Keratinocyte (primary cell): Measurements from ENCODE around the gene CCZ1. TPM values are rescaled to one million over a fixed set of nuclear protein-coding genes. Genes with fewer than 3 reads are reported as not detected.
"Not testable (repeated sequence)": the region's sequence is repeated elsewhere in the genome, so short reads cannot be mapped to it uniquely, and the experiment has no call there.

Experiments used
- DNase-seq: peaks from one replicate; pipeline ENCODE4 v3.0.0-alpha.2; 2011; ENCODE audit warnings: low read depth, missing footprints, low spot score
- FAIRE-seq: peaks from 2 replicates; lab custom pipeline; 2011; peaks lifted over from hg19 to GRCh38; lab: Jason Lieb, UNC
- H2AFZ ChIP-seq: 2 replicates; pipeline ENCODE4 v1.6.0; 2012; ENCODE audit warnings: low read length, control low read depth, inconsistent platforms; ENCODE audit not compliant: control insufficient read depth
- H3K27ac ChIP-seq: 2 replicates; pipeline ENCODE4 v1.5.1; 2011; ENCODE audit warnings: low read length; ENCODE audit not compliant: control insufficient read depth, insufficient read depth
- H3K27me3 ChIP-seq: 3 replicates; pipeline ENCODE4 v1.6.0; 2011; ENCODE audit warnings: low read length; ENCODE audit not compliant: control insufficient read depth, insufficient read depth; ENCODE audit errors: extremely low read depth
- H3K36me3 ChIP-seq, 2 experiments: 2 replicates in 1 of 2; 3 replicates in 1 of 2; pipeline ENCODE4 v1.5.1; 2011; ENCODE audit warnings: low read length in 2 of 2, mild to moderate bottlenecking in 1 of 2; ENCODE audit not compliant: control insufficient read depth in 2 of 2, insufficient read depth in 2 of 2; ENCODE audit errors: extremely low read depth in 1 of 2
- H3K4me1 ChIP-seq: 3 replicates; pipeline ENCODE4 v1.5.1; 2011; ENCODE audit warnings: low read length; ENCODE audit not compliant: control insufficient read depth, insufficient read depth; ENCODE audit errors: extremely low read depth
- H3K4me2 ChIP-seq: 3 replicates; pipeline ENCODE4 v1.6.0; 2011; ENCODE audit warnings: low read depth, low read length; ENCODE audit not compliant: control insufficient read depth, insufficient read depth; ENCODE audit errors: extremely low read depth
- H3K4me3 ChIP-seq, 3 experiments: fragments of 200-600 bp in 1 of 3; sonication (generic) in 1 of 3; 2 replicates in 2 of 3; 3 replicates in 1 of 3; pipeline ENCODE4 v1.5.1; 2011 to 2016; ENCODE audit warnings: low read length in 3 of 3, mild to moderate bottlenecking in 3 of 3, control low read depth in 2 of 3, inconsistent platforms in 1 of 3, low read depth in 1 of 3, mixed read lengths in 1 of 3, mixed run types in 1 of 3, moderate library complexity in 1 of 3; ENCODE audit not compliant: control insufficient read depth in 2 of 3, insufficient read depth in 2 of 3; ENCODE audit errors: extremely low read depth in 1 of 3
- H3K79me2 ChIP-seq: 2 replicates; pipeline ENCODE4 v1.6.0; 2012; ENCODE audit warnings: low read length; ENCODE audit not compliant: control insufficient read depth, insufficient read depth
- H3K9ac ChIP-seq: 3 replicates; pipeline ENCODE4 v1.6.0; 2011; ENCODE audit warnings: low read length; ENCODE audit not compliant: control insufficient read depth, insufficient read depth; ENCODE audit errors: extremely low read depth
- H3K9me1 ChIP-seq: 3 replicates; pipeline ENCODE4 v1.6.0; 2011; ENCODE audit warnings: low read length; ENCODE audit not compliant: control insufficient read depth, insufficient read depth; ENCODE audit errors: extremely low read depth
- H3K9me3 ChIP-seq: 2 replicates; pipeline ENCODE4 v1.5.1; 2012; ENCODE audit warnings: low read depth, low read length; ENCODE audit not compliant: control insufficient read depth
- H4K20me1 ChIP-seq: 3 replicates; pipeline ENCODE4 v1.6.0; 2011; ENCODE audit warnings: low read length; ENCODE audit not compliant: control insufficient read depth, insufficient read depth; ENCODE audit errors: extremely low read depth
- CTCF ChIP-seq, 3 experiments: IDR thresholded peaks in 1 of 3; conservative IDR thresholded peaks in 1 of 3; optimal IDR thresholded peaks in 1 of 3; 2 replicates in 2 of 3; 3 replicates in 1 of 3; pipeline versions ENCODE3 to v1.5.1; 2011; ENCODE audit warnings: low read length in 3 of 3, mild to moderate bottlenecking in 3 of 3, moderate library complexity in 2 of 3, control low read depth in 1 of 3, inconsistent platforms in 1 of 3; ENCODE audit not compliant: insufficient read depth in 2 of 3; ENCODE audit errors: extremely low read depth in 1 of 3
- EZH2 ChIP-seq: IDR thresholded peaks from one replicate; pipeline ENCODE4 v1.6.1; 2012; ENCODE audit warnings: inconsistent platforms, mild to moderate bottlenecking, low read length, moderate library complexity
- dilution Hi-C: fragments of 300-500 bp; cut with MboI; formaldehyde crosslinking; loops from one replicate; pipeline ENCODE4 v1.7.0; 2020; ENCODE audit warnings: low sequenced_read_pairs; ENCODE audit not compliant: extremely low pct_ligation_motif_present
- polyA plus RNA-seq, 5 experiments: library from polyadenylated mRNA; depleted of rRNA in 3 of 5; stranded (reverse) in 3 of 5; stranded (forward) in 1 of 5; unstranded in 1 of 5; fragments of >200 nt; gene quantifications; 1 replicate in 1 of 5; 2 replicates in 3 of 5; 3 replicates in 1 of 5; pipeline versions ENCODE4 v1.2.1 to v1.2.3, GENCODE V29; 2011 to 2012; ENCODE audit warnings: missing spikeins in 2 of 5, low read depth in 1 of 5, low replicate concordance in 1 of 5

CCZ1 gene
- polyA plus RNA-seq, 1 donor (not counting 4 experiments of a cell fraction or from before 2014, with no cell fraction given), result 110 TPM

- H3K27ac ChIP-seq, H3K9me3 ChIP-seq, H3K4me2 ChIP-seq, DNase-seq, H3K4me1 ChIP-seq, FAIRE-seq, dilution Hi-C loops, H4K20me1 ChIP-seq, H3K9ac ChIP-seq, H3K4me3 ChIP-seq, H3K27me3 ChIP-seq, H3K79me2 ChIP-seq, H3K9me1 ChIP-seq, H2AFZ ChIP-seq, H3K36me3 ChIP-seq: not testable (repeated sequence)
Observed at GRCh38 chr7:5862753-5863366, 35.7 kb upstream of the CCZ1 start.

GRCh38 chr7:5865279-5865931, 33.1 kb upstream of the CCZ1 start:
- H3K36me3 ChIP-seq, H3K9ac ChIP-seq, H2AFZ ChIP-seq, H4K20me1 ChIP-seq, H3K9me1 ChIP-seq, DNase-seq, H3K9me3 ChIP-seq, FAIRE-seq, H3K4me2 ChIP-seq, H3K27me3 ChIP-seq, dilution Hi-C loops, H3K4me1 ChIP-seq, H3K4me3 ChIP-seq, H3K27ac ChIP-seq, H3K79me2 ChIP-seq: not testable (repeated sequence)

- Histone ChIP-seq H3K27me3 (no peaks in the 10 kb centered on the region), H3K36me3 (no peaks in the 10 kb centered on the region), H3K9me1 (no peaks in the 10 kb centered on the region), H3K79me2 (no peaks in the 10 kb centered on the region), H2AFZ (no peak overlapping the region), H3K27ac (no peak overlapping the region), H3K4me2 (no peak overlapping the region), H3K4me3 (no peak overlapping the region), H3K9ac (no peak overlapping the region), H3K9me3 (no peaks in the 10 kb centered on the region), H4K20me1 (no peaks in the 10 kb centered on the region), H3K4me1 (no peaks in the 10 kb centered on the region)
- TF ChIP-seq CTCF (optimal IDR thresholded peaks at IDR 0.05 in 1 of 3, IDR thresholded peaks at IDR 0.05 in 1 of 3, conservative IDR thresholded peaks at IDR 0.05 in 1 of 3; ENCODE audit: extremely low read depth in 1 of 3, insufficient read depth in 2 of 3, low read length in 3 of 3) (no peak), EZH2 (no peak)
- FAIRE-seq (no peak), DNase-seq (no peak)
- dilution Hi-C loops, result no loop called here
Observed at GRCh38 chr7:5867060-5867459, 31.5 kb upstream of the CCZ1 start.

GRCh38 chr7:5868928-5869341, 29.6 kb upstream of the CCZ1 start:
- H3K4me1 ChIP-seq, H4K20me1 ChIP-seq, FAIRE-seq, H3K27me3 ChIP-seq, H3K9ac ChIP-seq, DNase-seq, H3K4me2 ChIP-seq, H3K9me3 ChIP-seq, H2AFZ ChIP-seq, H3K79me2 ChIP-seq, H3K36me3 ChIP-seq, H3K4me3 ChIP-seq, H3K27ac ChIP-seq, H3K9me1 ChIP-seq, dilution Hi-C loops: not testable (repeated sequence)
